GM21576 (cell line): ENCODE results near the gene MRPL11.
A peak's percentile ranks its signal among the peaks of the same experiment; 100 is the strongest.

Source experiments
- ATAC-seq: cut with Tn5 transposase; IDR thresholded peaks from one replicate; pipeline ENCODE4 v1.9.1; 2021; ENCODE audit warnings: mild to moderate bottlenecking, moderate library complexity; ENCODE audit not compliant: unreplicated experiment

The MRPL11 gene

DNA sequence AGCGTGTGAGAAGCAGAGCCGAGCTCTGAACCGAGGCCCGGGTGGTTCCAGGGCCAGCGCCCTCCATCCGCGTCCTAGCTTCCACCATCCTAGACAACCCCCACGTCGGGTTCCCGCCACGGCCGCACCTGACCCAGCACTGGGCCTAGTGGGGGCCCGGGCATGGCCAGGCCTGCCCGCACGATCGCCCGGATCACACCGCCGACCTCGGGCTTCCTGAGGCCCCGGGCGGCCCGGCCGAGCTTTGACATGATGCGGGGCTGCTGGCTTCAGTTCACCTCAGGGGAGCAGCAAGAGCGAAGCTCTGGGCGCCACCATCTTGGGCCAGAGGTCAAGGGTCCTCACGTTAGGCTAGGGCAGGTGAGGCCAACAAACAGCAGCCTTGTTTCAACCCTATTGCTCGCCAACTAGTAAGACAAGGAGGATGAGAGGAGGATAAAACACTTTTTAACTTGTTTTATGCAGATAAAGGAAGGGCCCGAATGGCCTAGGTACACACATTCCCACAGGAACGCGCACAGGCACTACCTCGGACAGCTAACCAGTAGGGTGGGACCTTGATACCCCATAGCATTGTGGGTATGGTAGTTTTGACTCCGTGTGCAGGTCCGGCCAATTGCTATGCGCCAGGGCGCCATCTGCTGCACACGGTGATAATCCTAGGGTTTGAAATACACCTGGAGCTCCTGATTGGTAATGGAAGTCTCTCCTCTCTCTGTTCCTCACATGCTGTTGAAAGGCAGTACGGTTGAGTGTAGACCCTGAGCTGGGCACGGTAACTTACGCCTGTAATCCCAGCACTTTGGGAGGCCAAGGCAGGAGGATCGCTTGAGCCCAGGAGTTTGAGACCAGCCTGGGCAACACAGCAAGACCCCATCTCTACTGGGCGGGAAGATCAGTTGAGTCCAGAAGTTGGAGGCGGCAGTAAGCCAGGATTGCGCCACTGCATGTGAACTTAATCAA, at the start of gene MRPL11:
MRPL11 (minus strand) TSS at position 345 of the 963 bp plus-strand sequence; CDS start at position 251, 94 bp downstream.
- ATAC-seq, result peak; percentile 91

DNA sequence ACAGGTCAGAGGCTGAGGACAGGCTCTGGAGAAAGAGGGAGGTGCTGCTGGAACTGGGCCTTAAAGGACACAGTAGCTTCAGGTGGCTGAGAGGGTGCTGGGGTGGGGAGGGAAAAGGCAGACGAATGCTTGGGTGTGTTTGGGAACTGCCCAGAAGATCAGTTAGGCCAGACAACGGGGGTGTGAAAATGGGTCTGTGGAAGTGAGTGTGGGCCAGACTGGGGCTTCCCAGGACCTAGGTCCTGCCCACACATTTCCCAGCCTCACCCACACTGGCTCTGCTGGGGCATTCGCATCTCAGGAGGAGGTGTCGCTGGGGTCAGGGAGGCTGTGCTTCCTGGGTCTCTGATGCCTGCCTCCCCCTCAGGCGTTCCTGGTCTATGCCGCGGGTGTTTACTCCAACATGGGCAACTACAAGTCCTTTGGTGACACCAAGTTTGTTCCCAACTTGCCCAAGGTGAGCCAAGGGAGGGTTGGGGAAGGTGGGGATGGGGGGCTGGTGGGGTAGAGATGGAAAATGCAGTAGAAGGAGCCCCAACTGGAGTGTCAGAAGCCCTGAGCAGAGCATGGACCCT, 46.2 kb upstream of the MRPL11 start:
- ATAC-seq, result no peak

DNA sequence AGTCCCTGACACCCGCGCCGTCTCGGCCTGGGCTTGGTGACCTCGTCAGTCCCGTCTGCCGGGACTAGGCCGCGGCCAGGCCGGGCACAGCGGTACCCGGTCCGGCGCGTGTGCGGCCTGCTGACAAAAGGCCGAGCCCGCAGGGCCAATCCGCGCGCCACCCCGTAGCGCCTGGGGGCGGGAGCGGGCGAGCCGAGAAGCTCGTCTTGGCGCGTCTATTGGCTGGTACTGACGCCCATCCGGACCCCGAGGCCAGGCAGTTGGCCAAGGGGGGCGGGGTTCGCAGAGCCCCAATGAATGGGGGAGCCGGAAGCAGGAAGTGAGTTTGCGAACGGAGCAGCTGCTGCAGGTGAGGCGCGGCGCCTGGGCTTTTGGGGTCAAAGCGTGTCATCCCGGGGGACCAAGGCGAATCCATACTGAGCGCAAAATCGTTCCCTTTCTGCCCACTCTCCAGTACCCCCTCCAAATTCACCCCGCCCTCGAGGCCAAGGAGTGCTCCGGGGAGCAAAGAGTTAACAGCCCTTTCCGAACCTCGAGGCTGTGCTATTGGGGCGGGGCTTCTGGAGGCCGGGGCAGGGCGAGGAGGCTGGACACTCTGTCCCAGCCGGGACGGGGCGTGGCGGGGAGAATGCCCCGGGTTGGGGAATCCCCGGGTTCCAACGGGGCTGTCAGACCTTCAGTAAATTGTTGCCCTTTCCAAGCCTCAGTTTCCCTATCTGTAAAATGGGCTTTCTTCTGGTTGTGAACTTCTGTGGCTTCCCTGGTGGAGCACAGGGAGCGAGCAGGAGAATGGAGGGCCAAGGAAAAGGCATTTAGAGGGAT, 41.7 kb upstream of the MRPL11 start, which contains the start of gene DPP3:
DPP3 (plus strand) TSS at position 318 of the 822 bp plus-strand sequence. CDS start 1,767 bp downstream, outside the sequence.
- ATAC-seq, result peak; percentile 82

DNA sequence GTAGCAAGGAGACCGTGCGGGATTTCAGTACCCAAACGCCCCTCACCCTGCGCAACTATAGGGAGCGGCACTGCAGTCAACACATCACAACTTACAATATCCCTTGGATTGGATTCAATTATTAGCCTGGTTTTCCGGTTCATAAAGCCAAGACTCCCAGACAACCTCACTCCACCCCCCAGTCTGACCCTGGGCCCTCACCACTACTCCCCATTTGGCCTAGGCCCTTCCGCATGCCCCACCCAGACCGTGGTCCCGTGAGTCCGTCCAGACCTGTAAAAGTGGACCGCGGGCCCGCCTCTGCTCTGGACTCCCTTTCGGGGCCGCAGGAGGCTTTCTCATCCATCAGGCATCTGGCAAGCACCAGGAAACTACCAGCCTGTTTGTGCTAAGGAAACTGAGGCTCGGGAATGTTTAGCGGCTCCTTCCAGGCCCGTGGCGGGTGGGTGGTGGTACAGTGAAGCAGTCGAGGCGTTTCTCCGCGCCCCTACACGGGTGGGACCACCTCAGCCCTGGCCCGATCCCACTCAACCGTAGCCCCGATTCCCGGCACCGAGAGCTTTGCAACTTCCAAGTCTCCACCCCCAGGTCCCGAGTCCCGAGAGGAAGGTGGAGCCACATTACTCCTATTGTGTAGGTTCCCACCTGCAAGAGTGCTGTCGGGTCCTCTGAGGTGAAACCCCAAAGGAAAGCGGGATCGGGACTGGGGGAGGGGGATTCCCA, 40.9 kb upstream of the MRPL11 start:
- peak; percentile 13 for ATAC-seq

DNA sequence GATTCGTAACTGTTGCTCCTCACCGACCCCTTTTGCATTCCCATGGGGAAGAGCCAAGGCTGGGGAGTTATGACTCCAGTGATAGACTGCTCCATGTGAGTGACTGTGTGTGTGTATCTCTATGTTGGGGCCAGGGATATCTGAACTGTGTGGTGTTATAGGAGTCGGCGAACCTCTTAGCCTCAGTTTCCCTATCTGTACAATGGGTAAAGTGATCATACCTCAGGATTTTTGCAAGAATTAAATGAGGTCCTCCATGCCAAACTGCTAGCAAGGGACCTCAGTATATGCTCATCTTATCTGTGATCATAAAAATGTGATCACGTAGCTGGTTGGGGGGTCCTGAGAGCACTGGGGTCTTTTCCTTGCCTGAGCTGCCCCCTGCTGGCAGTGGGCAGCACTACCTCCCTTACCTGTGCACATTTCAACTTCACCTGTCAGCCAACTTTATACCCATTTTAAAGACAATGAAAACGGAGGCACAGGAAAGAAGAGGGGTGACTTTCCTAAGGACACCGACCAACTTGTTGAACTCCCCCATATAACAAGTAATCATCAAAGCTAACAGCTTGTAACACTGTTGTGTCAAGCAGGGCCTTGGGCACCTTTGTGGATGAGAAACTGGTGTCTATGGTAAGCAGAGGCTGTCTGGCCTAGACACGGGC, 40.2 kb upstream of the MRPL11 start:
- no peak for ATAC-seq

DNA sequence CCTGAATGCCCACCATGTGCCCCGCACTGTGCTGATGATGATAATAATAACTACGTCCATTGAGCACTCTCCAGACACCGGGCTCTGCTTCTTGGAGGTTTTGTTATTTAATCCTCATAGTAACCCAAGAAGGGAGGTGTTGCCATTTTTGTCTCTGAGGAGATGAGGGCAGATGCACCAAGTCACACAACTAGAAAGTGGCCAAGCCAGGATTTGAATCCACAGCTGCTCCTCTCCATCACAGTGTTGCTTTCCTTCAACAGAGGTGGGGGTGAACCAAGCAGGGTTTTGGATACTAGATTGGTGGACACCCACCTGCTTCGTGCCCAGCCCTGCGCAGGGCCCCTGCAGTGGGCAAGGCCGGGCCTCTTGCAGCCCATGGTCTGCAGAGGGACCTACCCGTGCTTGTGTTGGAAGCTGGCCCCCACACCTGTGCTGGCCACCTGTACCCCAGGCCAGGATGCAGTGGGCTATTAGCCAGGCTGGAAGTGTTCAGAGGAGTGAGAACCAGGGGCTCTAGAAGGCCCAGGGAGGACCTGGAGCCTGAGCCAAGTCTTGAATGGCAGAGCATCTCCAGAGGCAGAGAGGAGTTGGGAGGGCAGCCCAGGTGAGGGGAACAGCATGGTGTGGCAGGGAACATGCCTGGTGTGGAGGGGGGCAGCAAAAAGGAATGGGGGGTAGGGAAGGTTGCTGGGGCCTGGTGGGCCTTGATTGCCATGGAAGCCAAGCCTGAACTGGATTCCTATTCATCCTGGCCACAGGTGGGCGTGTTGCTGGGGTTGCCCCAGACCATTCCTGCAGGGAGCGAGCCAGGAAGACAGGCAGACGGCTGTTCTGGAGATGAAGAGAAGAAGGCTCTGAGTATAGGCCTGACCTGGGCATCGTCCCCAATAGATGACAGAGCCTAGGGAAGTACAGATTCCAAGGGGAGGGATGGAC, 38.9 kb upstream of the MRPL11 start:
- no peak for ATAC-seq

DNA sequence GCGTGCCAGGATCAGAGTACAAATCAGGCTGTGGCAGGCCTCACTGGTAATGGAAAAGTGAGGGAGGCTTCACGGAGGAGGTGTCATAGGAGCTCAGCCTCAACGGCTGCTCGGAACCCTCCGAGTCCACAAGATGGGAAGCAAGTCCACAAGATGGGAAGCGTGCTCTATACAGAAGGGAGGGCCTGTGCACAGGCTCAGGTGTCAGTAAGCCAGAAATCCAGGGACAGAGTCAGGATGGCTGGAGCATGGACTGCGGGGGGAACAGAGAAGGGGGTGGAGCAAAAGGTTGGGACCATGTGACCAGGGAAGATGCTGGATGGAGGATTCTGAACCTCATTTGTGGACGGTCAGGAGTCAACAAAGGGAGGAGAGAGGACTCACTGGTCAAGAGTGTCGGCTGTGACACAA, 38.2 kb upstream of the MRPL11 start:
- no peak for ATAC-seq

DNA sequence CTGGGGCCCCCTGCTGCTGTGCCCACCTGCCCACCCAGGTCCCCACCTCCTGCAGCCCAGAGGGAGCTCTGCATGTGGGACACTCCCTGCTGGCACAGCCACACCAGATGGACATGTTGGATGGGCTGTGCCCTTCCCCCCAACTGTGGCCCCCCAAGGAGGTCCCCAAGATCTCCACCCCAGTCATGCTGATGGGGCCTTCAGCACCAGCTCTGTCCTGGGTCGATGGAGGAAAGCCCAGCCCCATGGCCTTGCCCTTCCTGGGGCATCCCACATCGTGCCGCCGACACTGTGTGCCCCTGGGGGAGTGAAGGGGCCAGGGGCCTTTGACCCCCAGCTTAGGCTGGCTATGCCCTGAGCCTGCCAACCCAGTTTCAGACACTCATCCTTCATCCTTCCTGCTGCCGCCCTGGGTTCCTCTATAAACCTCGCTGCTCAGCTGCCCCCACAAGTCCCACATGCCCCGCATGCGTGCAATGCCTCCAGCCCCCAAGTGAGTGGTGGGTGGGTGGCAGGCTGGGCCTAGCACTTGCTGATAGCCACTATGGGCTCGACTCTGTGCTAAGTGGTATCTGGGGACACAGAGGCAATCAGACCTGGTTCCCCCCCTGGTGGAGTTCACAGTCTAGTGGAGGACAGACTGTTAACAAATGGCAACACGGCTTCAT, 37.7 kb upstream of the MRPL11 start:
- no peak for ATAC-seq

- ATAC-seq, result no peak
Observed at GRCh38 chr11:66475349-66476172, 36.9 kb upstream of the MRPL11 start.

DNA sequence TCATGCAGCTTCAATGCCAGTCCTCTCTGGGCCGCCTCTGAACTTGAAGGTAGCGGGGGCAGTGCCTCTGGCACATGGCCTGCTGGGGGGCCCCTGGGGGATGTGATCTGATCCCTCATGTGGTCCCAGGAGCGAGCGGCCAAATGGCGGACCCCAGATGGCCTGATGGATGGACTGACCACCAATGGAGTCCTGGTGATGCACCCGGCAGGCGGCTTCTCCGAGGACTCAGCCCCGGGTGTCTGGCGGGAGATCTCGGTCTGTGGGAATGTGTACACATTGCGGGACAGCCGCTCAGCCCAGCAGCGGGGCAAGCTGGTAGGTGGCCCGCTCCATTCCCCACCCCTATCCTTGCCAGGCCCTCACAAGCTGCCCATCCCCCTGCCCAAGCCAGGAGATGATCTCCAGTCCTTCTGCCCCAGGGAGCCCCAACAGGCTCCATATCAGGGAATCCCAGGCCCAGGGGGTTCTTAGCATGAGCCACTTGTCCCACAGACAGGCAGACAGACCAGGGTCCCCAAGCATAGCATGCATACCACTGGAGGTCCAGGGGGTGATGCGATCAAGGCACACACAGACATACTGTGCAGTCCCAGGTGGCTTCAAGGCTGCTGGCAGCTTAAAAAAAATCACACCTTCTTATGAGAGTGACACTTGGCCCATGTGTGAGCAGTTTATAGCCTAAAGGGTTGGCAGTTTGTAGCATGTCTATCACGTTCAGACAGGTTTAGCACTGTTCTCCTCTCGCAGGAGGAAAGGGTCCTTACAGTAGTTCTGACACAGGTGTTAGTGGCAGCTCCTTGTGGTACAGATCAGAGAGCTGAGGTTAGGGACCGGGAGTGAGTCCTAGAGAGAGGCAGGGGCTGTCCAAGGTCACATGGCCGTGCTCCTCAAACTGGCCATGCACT, 35.2 kb upstream of the MRPL11 start:
- ATAC-seq, result no peak

DNA sequence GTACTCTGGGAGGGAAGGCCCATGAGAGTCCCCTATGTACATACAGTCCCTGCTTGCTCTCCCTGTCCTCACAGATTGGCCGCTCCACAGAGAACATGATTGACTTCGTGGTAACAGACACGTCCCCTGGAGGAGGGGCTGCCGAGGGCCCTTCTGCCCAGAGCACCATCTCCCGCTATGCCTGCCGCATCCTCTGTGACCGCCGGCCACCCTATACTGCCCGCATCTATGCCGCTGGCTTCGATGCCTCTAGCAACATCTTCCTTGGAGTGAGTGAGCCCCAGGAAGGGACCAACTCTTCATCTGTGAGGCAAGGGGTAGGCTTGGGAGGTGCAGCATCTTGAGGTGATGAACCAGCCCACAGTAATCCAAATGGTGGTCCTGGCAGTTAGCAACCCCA, 34.5 kb upstream of the MRPL11 start:
- no peak for ATAC-seq

DNA sequence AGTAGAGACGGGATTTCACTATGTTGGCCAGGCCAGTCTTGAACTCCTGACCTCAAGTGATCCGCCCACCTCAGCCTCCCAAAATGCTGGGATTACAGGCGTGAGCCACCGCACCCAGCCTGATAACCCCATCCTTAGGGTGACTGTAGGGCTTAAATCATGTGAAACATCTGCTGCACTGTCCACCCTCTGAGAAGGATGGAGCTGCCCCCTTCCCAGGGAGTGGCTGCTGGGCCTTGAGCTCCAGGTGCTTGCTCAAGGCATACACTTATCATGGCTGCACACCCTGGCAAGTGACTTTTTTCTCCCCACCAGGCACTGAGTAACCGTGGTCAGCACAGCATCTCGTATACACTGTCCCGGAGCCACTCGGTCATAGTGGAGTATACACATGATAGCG, 33.4 kb upstream of the MRPL11 start:
- ATAC-seq, result no peak

DNA sequence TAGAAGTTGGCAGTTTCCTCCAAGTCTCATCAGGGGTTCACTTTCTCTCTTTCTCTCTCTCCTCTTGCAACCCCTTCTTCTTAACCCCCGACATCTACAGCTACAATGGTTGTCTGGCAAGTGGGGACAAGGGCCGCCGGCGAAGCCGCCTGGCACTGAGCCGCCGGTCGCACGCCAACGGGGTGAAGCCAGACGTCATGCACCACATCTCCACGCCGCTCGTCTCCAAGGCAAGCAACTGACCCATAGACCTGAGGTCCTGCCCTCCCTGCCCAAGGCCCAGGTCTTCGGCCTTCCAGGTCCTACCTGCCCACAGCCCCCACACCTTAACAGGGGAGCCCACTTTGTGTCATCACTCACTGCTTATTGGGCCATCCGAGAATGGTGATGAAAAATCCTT, 32.5 kb upstream of the MRPL11 start:
- no peak for ATAC-seq

- ATAC-seq, result no peak
Observed at GRCh38 chr11:66470015-66470414, 31.4 kb upstream of the MRPL11 start.

GRCh38 chr11:66469441-66469840, 30.8 kb upstream of the MRPL11 start:
- no peak for ATAC-seq

- no peak for ATAC-seq
Observed at GRCh38 chr11:66468691-66469090, 30.0 kb upstream of the MRPL11 start.

GRCh38 chr11:66467756-66468155, 29.1 kb upstream of the MRPL11 start:
- ATAC-seq, result no peak
